NCI-H1092 (cell line): ENCODE results near the gene DDN.

Experiments used
- DNase-seq: peaks from one replicate; lab custom pipeline; 2025; lab: John Stamatoyannopoulos, UW

DDN gene

GRCh38 chr12:49013428-49013827, 14.3 kb upstream of the DDN start:
- DNase-seq = no peak

DNA sequence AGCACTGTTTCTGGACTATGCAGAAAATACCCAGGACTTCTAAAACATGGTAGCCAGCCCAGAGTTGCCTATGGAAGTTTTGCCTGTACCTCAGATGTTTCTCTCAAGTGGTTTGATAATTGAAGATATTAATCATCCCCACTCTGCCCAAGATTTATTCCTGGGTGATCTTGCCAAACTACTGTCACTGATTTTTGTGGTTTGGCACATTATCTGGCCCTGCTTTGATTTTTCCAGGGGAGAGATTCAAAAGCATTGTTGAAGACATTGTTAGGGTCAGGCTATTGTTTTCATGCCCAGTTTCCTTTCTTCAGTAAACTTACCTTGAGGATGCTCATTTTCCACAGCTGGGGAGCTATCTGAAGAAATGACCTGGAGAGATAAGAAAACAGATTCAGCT, 13.6 kb upstream of the DDN start:
- no peak for DNase-seq

GRCh38 chr12:49010092-49010668, 11.0 kb upstream of the DDN start:
- no peak for DNase-seq

GRCh38 chr12:49008943-49009342, 9.8 kb upstream of the DDN start:
- DNase-seq = no peak

DNA sequence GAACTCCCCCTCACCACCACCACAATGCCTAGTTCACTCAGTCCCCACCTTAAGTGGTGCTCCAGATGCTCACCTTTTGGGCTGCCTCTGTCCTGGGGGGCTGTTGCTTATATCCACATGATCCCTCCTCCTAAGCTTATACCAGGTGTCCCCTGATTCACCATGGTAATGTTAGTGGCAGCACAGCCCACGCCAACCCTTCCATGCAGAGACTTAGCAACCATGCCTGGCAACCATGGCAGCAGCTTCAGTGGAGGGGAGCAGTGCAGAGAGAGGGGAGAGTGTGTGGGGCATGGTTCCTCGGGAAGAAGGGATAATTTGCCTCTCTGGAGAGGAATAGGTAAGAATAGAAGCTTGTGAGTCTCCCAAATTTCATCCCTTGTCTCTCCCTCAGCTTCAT, 1.2 kb upstream of the DDN start:
- DNase-seq = no peak

DNA sequence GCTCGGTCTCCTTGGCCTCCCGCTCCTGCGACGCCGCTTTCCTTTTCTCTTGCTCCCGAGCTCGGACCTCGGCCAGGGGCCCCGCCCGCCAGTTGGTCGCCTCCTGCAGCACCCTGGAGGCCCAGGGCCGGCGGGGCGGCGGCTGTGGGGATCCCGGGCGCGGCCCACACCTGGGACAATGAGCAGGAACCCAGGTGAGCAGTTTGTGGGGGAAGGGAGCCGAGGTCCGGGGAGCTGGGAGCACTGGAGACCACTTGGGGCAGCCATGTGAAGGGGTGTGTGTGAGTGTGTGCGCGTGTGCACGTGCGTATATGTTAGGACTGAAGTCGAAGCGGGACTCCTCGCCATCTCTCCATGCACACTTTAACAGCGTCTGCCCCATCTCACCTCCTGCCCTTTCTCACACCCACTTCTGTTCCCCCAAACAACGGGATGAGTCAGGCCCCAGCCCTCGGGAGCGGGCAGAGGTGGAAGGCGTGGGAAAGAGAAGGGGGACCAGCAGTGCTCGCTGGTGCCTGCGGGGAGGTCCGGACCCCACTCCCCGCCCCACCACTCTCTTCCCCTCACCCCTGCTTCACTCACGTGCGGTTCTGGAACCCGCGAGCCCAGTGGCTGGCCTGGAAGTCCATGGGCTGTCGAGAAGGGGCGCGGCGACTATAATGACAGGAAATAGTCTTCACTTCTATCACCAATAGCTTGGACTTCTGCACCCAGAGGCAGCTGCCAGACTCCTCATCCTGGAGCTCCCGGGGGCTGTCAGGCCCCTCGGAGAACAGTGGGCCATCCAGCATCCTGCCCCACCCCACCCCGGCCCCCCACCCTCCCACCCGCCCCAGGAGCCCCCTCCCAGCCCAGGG, 450 bp downstream of the DDN start:
- no peak for DNase-seq

GRCh38 chr12:48997719-48998496, 1.3 kb downstream of the DDN start:
- DNase-seq = no peak

DNA sequence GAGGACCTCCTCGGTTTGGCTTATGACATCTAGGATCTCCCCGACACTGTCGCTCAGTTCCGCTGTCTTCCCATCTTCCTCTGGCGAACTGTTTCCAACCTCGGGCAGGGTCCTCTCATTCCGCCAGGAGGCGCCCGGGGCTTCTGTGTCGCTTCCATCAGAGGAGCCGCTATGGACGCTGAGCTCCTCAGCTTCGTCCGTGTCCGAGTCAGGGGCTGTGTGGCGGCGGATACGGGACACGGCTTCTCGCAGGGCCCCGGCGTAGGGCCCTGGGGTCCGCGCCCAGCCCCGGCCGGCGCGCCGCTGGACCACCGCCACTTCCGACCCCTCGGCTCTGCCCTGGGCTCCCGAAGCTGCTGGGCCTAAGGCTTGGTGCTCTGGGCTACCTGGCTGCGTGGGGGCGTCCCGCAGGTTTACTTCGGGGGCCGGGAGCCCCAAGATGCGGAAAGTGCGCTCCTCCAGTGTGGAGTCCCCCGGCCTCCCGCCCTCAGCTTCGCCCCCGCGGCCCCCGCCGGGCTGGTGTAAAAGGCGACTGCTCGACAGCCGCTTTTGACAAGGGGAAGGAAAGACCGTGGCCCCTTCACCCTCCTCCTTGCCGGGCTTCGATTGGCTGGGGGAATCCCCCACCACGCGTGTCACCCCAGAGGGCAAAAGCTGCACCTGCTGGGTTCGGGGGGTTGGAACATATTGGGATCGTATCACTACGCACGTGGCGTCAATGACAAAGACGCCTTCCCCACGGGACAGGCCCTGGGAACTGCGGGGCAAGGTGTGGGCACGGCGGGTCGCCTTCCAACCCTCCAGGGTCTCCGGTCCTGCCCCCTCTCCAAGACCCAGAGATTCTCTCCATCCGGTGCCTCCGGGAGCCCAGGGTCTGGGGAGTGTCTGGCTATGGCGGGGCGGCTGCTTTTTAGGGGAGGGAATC, 2.1 kb downstream of the DDN start:
- peak; percentile 40 for DNase-seq

DNA sequence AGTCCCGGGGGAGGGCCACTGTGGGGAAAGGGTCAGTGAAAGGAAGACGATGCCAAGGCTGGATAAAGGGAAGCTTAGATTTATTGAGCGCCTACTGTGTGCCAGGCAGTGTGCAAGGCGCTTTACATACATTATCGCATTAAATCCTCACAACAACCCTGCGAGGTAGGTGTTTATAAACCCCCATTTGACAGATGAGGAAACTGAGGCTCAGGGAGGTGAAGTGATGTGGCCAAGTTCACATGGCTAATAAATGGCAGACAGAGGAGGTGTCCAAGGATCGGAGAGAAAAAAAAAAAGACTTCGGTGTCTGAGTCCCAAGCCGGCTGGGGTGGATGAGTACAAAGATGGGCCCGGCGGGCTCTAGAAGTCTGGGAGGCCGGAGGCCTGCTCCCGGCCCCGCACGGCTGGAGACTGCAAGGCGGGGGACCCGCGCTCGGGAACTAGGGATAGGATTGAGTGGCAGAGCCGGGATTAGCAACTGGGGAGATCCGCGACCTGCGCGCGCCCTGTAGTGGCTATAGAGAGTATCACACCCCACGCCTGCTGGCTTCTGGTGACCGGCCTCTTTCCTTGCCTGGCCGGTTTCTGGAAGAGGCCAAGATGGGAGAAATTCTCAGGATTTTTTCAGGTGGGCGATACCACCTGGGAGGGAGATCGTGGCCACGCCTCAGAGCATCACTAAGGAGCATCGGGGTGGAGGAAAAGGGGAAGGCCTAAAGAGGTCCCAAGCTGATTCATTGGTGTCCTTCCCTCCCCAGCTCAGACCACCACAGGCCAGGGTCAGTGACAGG, 3.9 kb downstream of the DDN start:
- DNase-seq = peak; percentile 35

DNA sequence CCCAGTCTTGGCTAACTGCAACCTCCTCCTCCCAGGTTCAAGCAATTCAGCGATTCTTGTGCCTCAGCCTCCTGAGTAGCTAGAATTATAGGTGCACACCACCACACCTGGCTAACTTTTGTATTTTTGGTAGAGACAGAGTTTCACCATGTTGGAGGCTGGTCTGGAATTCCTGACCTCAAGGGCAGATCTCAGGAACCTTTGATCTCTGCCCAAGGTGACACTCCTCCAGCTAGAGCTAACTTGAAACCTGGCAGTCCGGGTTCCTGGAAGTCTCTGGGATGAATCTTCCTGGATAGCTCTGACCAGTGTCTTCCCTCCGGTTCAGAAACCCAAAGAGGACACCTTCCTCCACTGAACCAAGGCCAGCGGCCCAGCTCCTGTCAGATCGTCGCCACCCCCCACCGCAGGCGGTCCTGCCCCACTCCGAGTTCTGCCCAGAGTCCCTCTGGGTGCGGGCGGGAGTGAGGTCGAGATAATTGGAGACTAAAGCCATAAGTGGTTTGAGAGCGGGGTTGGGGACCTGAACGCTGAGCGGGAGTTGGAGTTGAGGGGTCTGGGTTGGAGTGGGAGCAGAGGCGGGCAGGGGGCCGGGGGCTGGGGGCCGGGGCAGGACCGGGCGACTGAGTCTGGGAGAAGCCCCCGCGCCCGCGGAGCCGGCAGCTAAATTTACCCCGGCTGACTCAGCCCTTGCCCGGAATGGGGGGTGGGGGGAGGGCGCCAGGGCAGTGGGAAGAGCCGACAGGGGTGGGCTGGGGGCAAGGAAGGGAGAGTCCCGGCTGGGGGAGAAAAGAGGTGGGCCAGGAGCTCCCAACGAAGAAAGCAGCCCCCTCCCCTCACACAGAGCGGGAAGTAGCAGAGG, 4.7 kb downstream of the DDN start:
- no peak for DNase-seq

- no peak for DNase-seq
Measured at GRCh38 chr12:48993787-48994186, 5.4 kb downstream of the DDN start.

GRCh38 chr12:48991247-48992050, 7.7 kb downstream of the DDN start:
- DNase-seq = no peak

- no peak for DNase-seq
Measured at GRCh38 chr12:48990552-48990951, 8.6 kb downstream of the DDN start.

DNA sequence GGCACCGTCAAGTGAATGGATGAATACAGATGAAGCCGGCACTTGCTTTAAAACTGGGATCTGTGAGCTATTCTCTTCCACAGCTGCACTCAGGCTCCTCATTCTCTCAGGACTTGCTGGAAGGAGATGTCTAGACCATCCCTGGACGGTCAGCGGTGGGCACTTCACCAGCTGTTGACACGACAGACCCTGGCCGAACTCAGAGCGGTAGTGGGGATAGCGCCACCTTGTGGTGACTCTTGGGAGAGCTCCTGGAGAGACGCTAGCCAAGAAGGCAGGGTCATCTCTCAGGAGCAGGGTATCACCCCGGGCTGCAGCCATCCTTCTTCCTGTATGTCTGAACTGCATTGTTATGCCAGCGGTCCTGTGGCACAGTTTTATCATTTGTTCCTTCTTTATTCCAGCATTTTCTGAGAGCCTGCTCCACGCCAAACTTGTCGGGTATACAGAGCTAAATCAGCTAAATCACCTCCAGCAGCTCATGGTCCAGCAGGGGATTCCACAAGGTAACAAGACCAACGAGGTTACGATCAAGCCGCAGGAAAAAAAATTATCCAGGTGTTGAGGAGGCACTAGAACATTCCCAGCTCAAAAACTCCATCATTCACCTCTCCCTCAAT, 11.0 kb downstream of the DDN start:
- DNase-seq = peak; percentile 32

DNA sequence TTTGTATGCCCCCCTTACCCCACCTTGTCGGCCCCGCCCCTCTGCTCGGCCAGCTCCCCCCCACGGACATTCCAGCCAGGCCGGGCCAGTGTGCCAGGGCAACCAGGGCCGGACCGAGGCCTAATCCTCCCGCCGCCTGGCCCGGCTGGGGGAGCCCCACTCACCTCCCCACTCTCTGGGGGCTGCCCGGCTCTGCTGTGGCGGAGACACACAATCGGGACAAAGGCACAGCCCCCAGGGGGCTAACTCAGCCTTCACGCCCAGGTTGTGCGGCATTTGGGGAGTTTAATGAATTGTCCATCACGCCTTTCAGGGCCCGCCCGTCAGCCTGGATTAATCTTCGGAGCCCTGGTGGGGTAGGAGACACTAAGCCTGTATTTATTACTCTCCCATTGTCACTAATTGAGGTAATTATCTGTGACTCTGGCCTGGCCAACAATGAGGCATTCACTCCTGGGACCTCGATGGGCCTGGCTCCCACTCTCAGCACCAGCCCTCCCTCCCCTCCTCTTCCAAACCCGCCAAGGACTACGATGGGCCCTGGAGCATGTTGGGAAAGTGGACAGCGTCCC, 12.4 kb downstream of the DDN start:
- DNase-seq = no peak

DNA sequence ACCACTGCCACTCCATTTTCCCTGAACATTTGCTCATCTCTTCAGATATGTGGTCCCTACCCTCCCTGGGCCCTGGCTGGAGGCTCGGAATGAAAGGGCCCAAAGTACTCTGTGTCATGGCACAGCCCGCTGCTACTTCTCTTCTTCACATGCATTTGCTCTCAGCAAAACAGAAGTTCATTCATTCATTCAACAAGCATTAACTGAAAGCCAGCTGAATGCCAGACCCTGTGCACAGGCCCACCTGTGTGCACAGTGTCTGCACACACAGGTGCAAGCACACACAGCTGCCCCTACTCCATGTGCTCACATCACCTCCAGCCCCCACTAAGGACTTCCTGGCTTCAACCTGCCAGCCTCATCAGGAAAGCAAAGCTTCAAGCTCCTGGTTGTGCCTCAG, 13.3 kb downstream of the DDN start:
- DNase-seq = no peak

- DNase-seq = no peak
Measured at GRCh38 chr12:48985475-48985897, 13.7 kb downstream of the DDN start.

DNA sequence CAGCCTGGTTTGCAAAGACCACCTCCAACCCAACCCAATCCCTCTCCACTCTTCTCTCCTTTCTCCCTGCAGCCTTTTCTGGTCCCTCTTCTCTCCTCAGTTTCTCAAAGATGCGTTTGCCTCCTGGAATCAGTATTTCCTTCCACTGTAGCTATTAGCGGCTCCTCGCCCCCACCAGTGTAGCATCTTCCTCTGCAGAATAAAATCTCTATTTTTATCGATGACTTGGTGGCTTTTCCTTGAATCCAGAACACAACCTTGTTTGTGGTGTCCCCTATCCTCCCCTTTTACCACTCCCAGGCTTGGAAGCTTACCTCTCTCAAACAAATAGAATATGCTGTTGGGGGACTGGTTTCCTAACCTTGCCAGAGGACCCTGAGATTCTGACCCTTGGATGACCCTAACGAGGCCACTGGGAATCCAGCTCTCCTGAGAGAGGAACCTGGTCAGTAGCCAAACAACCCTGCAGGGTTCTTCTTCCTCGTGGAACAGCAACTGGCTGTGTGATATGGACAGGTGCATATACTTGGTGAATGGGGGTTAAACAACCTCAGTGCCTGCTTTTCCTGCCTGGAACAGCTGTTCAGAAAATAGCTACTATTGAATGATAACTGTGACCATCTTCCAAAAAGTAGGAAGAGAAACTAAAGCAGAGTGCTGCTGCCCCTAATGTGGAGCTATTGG, 16.6 kb downstream of the DDN start:
- DNase-seq = no peak
